ENCODE measurements around the gene CPNE4.

- TF ChIP-seq CTCF (IDR thresholded peaks at IDR 0.05): no peak
- TF ChIP-seq POLR2A (IDR thresholded peaks at IDR 0.05): no peak
These were observed 499.2 kb downstream of the CPNE4 start for GRCh38 chr3:131535596-131535995.

Measured in body of pancreas (tissue), 4 donors.